Activated CD4-positive, CD25-positive, alpha-beta regulatory T cell treated with anti-CD3 and anti-CD28 coated beads, Interleukin-2, amount 50 U/mL, for 24 hours (primary cell): ENCODE results near the gene MARCHF9.
"Not testable (repeated sequence)": the region's sequence is repeated elsewhere in the genome, so short reads cannot be mapped to it uniquely, and the experiment has no call there.

Source experiments
- ATAC-seq, 2 donors: fragments of 150-1000 bp; cut with Tn5 transposase; one replicate each; pipeline ENCODE4 v1.10.0; 2021; ENCODE audit warnings: mild to moderate bottlenecking in 1 of 2, moderate library complexity in 1 of 2

Gene MARCHF9

DNA sequence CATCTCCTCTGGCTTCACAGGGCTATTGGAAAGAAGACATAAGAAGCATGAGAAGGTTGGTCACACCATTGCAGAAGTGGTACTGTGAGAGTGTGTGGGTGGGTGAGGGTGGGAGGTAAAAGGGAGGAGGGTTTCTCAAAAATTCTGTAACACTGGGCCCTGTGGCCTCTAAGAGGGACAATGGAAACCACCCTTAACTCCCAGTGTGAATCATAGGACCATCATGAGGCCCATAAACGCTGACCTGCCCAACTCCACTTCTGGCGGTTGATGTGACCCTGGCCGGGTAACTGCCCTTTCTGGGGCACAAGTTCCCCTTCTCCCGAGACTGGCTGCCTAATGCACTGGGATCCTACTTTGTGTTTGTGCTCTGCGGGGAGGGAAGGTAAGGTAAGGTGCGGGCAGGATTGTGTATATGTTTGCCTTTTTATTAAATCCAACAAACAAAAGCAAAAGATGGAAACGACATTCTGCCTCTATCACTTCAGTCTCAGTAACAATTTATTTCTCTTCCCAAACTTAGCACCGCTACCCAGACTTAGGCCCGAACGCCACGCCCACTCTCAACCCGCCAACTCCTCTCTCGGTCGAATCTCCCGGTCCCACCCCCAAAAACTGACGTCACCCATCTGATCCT lies 16.5 kb downstream of the MARCHF9 start:
- ATAC-seq, result peak; percentile 77 to 80

DNA sequence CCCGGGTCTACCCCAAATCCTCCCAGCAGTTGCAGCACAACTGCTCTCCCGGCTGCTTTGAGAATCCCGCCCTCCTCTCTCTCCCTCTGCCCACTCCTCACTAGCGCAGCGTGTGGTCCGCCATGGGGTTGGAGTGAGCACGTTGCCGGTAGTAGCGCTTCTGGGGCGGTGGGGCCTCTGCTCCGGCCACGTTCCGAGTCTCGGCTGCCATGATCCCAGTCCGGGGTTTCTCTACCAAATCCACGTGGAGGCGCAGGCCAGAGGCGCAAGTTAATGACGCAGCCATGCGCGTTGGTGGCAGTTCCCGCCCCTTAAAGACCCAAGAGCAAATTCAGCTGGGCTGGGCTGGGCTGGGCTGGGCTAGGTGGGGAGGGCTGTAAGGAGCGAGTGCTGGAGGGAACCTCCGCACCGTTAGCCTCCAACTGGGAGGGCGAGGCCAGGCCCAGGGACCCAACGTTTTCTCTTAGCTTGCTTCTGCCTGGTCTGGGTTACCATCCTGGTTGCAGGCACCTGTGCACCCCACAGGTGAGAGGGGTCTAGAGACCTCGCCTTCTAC lies 17.0 kb downstream of the MARCHF9 start, which contains the start of gene METTL1:
METTL1 (minus strand) TSS at position 233 of the 556 bp plus-strand sequence; CDS start at position 211, 22 bp downstream.
- peak; percentile 89 to 93 for ATAC-seq

- ATAC-seq, result peak; percentile 7 to 17
These were observed 17.8 kb downstream of the MARCHF9 start, which contains the start of gene EEF1AKMT3 for GRCh38 chr12:57772429-57773322. Gene EEF1AKMT3, plus strand, starts transcription at chr12:57772614. Its CDS starts 111 bp downstream, at chr12:57772725.

DNA sequence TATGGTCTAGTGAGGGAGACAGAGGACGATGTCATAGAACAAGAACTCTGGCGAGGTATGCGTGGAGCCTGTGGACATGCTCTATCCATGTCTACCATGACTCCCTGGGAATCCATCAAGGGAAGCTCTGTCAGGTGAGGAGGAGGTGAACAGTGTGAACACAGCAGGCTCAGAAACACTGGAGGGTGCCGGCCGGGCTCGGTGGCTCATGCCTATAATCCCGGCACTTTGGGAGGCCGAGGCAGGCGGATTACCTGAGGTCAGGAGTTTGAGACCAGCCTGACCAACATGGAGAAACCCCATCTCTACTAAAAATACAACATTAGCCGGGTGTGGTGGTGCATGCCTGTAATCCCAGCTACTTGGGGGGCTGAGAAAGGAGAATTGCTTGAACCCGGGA lies 19.7 kb downstream of the MARCHF9 start:
- not testable (repeated sequence) for ATAC-seq

GRCh38 chr12:57775044-57775443 lies 20.1 kb downstream of the MARCHF9 start:
- ATAC-seq, result no peak

- no peak for ATAC-seq
These were observed 20.8 kb downstream of the MARCHF9 start for GRCh38 chr12:57775563-57776246.

- no peak for ATAC-seq
These were observed 21.3 kb downstream of the MARCHF9 start for GRCh38 chr12:57776247-57776587.

DNA sequence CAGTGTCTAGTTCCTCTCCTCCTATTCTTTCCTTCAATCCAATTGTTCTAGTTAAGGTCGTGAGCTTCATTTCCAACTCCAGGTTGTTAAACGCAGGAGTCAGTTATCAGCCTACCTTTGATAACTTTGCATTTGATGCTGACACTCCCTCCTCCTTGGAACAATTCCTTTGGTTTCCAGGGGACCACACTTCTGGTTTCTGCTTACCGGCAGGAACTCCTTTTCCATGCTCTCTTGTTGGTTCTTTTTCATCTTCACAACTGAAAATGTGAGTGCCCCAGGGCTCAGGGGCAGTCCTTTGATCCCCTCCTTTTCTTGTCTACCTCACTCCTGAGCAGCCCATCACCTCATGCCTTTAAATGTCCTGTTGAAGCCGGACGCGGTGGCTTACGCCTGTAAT lies 22.5 kb downstream of the MARCHF9 start:
- no peak for ATAC-seq

DNA sequence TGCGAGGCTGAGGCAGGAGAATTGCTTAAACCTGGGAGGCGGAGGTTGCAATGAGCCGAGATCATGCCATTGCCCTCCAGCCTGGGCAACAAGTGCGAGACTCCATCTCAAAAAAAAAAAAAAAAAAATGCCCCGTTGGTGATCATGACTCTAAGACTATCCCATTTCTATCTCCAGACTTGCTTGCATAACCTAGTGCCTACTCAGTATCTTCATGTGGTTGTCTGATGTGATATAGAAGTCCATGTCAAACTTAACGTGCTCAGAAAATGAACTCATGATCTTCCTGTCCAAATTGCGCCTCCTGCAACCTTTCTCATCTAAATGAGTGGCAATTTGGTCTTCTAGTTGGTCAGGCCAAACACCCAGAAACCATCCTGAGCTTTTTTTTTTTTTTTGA lies 23.0 kb downstream of the MARCHF9 start:
- ATAC-seq, result no peak

GRCh38 chr12:57779736-57780135 lies 24.8 kb downstream of the MARCHF9 start:
- no peak for ATAC-seq

- ATAC-seq, result no peak
These were observed 25.5 kb downstream of the MARCHF9 start for GRCh38 chr12:57780284-57780897.

DNA sequence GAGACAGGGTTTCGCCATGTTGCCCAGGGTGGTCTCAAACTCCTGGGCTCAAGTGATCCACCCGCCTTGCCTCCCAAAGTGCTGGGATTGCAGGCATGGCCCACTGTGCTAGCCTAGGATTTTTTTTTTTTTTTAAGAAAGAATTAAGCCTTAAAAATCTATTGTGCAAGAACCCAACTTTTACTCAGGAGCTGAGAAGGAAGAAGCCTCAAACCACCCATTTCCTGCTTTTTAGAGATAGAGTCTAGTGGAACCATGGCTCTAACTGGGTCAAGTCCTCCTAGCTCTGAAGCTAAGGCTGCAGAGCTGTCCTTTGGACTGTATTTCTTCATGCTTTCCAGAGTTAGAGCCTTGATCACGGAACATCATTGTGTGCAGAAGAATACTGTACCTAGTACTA lies 26.3 kb downstream of the MARCHF9 start:
- no peak for ATAC-seq

DNA sequence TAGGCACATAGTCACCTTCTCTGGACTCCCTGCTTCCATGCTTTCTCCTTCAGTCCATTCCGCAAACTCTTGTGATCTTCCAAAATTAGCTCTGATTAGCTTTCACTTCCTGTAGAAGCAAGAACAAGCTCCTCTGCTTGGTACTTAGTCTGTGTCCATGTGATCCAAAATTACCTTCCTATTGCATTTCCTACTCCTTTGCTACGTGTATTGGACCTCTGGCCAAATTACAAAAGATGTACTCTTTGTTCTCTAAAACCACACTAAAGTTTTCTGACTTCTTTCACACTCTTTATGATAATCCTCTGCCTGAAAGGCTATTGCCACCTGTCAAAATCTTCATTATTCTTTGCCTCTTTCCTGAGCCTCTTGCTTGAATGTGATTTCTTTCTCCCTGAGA lies 26.9 kb downstream of the MARCHF9 start:
- ATAC-seq, result no peak

- ATAC-seq, result peak in 1 of 2 donors; percentile 3
These were observed 27.3 kb downstream of the MARCHF9 start for GRCh38 chr12:57782243-57782607.

GRCh38 chr12:57782608-57783465 lies 27.9 kb downstream of the MARCHF9 start, which contains the start of gene TSFM:
Gene TSFM, plus strand, starts transcription at chr12:57782787. Its CDS starts 15 bp downstream, at chr12:57782802.
- ATAC-seq, result peak; percentile 94 to 95

DNA sequence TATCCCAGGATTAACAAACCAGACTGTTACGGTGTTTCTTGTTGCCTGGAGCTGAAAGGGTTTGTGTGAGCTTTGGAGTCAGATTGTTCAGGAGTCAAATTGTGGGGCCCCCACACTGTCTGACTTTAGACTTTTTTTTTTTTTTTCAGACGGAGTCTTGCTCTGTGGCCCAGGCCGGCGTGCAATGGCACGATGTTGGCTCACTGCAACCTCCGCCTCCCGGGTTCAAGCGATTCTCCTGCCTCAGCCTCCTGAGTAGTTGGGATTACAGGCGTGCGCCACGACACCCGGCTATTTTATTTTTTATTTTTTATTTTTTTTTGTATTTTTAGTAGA lies 28.5 kb downstream of the MARCHF9 start:
- no peak for ATAC-seq

- ATAC-seq, result no peak
These were observed 29.0 kb downstream of the MARCHF9 start for GRCh38 chr12:57783861-57784260.

GRCh38 chr12:57793920-57794319 lies 39.0 kb downstream of the MARCHF9 start:
- peak; percentile 25 to 43 for ATAC-seq

DNA sequence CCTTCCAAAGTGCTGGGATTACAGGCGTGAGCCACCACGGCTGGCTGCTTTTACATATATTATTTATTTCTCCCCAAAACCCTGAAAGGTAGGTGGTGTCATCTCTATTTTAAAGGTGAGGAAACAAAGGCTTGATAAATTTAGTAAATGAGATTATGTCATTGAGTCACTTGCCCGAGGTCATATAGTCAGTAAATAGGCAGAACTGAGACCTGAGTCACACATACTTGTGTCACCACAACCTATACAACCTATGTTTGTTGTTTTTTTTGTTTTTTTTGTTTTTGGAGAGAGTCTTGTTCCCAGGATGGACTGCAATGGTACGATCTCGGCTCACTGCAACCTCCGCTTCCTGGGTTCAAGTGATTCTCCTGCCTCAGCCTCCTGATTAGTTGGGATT lies 40.5 kb downstream of the MARCHF9 start:
- ATAC-seq, result peak; percentile 53 to 67

DNA sequence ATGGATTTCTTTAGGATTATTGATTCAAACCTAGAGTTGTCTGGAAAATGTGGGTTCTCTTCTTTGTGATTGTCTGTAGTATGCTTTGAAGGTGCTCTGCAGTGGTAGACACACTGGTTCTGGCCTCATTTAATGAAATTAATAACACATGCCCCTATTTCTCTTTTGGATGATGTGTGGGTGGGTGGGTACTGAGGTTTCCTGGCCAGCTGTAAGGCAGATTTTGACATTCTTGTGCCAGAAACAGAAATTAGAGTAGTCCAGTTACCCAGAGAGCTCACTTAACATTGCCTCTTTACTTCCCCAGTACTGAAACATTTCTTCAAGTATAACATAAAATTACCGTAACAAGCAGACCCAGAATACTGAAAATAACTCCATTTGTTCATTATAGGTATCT lies 42.1 kb downstream of the MARCHF9 start:
- ATAC-seq, result no peak

DNA sequence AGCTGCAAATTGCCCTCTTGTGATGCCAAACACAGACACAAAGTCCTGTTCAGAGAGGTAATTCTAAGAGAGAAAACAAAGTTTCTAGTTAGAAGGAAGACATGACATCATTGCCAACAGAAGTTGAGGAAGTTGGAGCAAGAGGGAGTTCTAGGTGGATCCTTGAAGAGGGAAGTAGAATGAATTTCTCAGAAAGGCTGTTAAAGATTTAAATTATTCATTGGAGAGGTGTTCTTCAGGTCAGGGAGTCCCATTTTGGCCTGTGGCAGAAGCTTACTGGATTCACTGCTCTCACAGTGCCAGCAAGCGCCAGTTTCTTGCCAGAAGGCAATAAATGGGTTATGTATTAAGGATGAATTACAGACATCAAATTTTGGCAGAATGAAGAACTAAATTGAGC lies 43.0 kb downstream of the MARCHF9 start:
- ATAC-seq, result no peak

GRCh38 chr12:57800965-57801364 lies 46.1 kb downstream of the MARCHF9 start:
- no peak for ATAC-seq
